GM12872 (cell line): ENCODE measurements around the gene MS4A4E.

Source experiments
- CTCF ChIP-seq: IDR thresholded peaks from 3 replicates; pipeline ENCODE4 v1.5.1; 2011; ENCODE audit warnings: low read depth, mild to moderate bottlenecking, low read length, moderate library complexity; ENCODE audit not compliant: insufficient read depth

Gene MS4A4E

GRCh38 chr11:60265373-60266214, 22.7 kb upstream of the MS4A4E start:
- TF ChIP-seq CTCF: peak; percentile 64

DNA sequence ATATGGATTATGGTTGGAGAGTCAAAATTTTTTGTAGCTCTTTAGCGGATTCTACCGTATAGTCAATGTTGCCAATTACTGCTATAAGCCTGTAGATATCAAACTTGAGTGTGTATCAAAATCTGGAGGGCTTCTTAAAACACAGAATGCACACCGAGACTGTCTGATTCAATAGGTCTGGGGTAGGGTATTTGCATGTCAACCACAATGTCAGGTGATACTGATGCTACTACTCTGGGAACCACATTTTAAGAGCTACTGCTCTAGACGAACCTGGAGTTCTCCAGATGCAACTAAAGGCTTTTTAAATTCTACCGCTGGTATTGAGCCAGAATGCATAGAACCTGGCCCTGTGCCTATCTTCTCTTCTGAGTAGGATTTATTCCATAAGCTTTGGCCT, 21.7 kb upstream of the MS4A4E start:
- TF ChIP-seq CTCF: no peak

- TF ChIP-seq CTCF: no peak
Measured at GRCh38 chr11:60263402-60263801, 20.5 kb upstream of the MS4A4E start.

DNA sequence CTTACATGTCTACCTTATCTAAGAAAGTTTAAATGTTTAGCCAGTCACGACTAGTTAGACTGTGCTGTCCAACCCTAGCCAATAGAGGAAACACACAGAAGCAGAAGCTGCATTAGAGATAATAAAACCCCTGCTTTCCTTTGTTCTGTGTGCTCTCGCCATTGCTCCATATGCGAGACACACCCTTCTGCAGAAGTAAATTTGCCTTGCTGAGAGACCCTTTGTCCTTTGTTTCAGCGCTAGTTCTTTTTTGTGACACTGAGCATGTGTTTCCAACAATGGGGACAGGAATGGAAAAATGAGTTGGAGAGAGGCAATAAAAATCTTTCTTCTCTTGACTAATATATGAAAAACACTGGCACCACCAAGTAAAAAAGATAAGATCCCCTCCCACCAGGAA, 18.1 kb upstream of the MS4A4E start:
- TF ChIP-seq CTCF: no peak

DNA sequence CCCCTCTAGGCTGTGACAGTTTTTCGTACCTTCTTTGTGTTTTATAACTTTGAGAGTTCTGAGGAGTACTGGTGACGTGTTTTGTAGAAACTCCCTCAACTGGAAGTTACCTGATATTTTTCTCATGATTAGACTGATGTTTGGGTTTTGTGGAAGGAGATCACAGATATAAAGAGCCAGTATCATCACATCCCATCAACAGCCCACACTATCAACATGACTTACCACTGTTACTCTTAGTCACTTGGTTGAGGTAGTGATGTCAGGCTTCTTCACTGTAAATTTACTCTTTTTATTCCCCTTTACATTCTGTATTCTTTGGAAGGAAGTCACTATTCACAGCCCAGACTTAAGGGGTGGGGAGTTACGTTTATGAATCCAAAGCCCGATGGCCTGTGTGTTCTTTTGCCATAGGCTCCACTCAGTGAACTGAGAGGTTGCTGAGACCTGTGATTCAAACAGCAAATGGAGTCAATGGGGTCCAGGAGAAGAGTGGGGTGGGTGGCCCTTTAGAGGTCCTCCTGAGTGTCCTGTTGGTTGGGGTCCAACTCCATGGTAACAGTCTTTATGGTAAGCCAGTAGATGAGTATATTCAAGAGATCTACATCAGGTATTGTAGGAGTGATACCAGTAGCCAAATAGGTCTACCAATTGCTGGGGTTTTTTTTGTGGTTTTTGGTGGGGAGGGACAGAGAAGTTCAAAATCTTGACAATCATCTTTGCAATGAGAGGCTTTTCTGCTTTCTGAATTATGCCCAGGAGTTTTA, 15.2 kb upstream of the MS4A4E start:
- no peak for TF ChIP-seq CTCF

DNA sequence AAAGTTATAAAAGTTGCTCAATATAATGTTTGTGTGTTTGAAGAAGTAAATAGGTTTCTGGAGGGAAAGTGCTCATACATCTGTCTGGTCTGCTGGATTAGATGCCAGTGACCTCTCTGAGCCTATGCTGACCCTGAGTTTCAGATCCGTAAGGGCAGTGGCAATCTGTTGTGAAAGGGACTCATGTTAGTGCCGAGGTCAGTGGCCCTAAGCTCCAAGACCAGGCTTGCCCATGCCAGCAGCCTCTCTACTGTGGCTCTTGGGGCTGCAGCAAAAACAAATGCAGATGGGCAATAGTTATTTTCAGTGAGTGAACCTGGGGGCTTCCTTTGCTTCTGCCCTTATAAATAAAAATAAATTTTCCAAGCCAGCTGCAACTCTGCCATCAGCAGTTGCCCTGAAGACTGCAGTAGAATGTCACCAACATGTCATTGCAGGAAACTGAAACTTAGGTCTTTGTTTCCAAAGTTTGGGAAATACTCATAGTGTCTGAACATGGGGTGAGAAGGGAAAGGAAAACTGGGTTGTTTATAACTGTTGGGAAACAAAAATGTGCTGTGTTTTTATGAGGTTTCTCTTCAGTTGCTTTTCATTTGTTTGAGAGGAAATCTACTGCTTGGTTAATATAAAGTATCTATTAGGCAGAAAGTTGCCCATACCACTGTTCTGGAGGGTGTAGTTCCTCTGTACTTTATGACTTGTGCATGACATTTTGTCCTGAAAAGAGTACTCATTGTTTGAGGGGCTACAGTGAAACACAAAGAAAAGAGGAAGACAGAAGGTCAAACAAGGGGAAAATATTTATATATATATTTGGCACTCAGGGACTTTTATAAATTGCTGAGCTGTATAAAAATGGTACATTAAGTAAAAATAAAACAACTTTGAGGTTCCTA, 9.5 kb upstream of the MS4A4E start:
- TF ChIP-seq CTCF: no peak
